ENCODE data around the gene DSC2. TPM values are rescaled to one million over a fixed set of nuclear protein-coding genes. Genes with fewer than 3 reads are reported as not detected.
"Not testable (repeated sequence)": the region's sequence is repeated elsewhere in the genome, so short reads cannot be mapped to it uniquely, and the experiment has no call there.

Gene DSC2
- total RNA-seq, 1 donor from 2014 or later = not detected

GRCh38 chr18:31044926-31045325 is 57.3 kb downstream of the DSC2 start:
- Mint-ChIP-seq H3K9me3 (peaks cover 8% of the 10 kb centered on the region), H3K27me3 (peaks cover 36% of the 10 kb centered on the region), H3K4me3 (no peak overlapping the region), H3K27ac (no peak overlapping the region), H3K4me1 (no peaks in the 10 kb centered on the region), H3K36me3 (ENCODE audit: low read depth) (peaks cover 3% of the 10 kb centered on the region)
- no peak for DNase-seq
- intact Hi-C loops (cut with micrococcal nuclease) = no loop called here

- H3K4me3 Mint-ChIP-seq = no peak overlapping the region
- H3K27ac Mint-ChIP-seq = no peak overlapping the region
- intact Hi-C loops (cut with micrococcal nuclease) = no loop called here
- peaks cover 3% of the 10 kb centered on the region for H3K36me3 Mint-ChIP-seq (ENCODE audit: low read depth)
- peaks cover 36% of the 10 kb centered on the region for H3K27me3 Mint-ChIP-seq
- H3K9me3 Mint-ChIP-seq = peaks cover 8% of the 10 kb centered on the region
- H3K4me1 Mint-ChIP-seq = no peaks in the 10 kb centered on the region
- no peak for DNase-seq
Observed at GRCh38 chr18:31043709-31044108, 58.5 kb downstream of the DSC2 start.

GRCh38 chr18:31042406-31043181 is 59.6 kb downstream of the DSC2 start, which contains the start of gene DSC3:
Gene DSC3, minus strand, starts transcription at chr18:31042742. Its CDS starts 82 bp downstream, at chr18:31042660.
- Mint-ChIP-seq H3K27me3 (peaks cover 36% of the 10 kb centered on the region), H3K27ac (peak within 1 kb of the TSS; percentile 65), H3K4me1 (no peaks in the 10 kb centered on the region), H3K36me3 (ENCODE audit: low read depth) (peaks cover 3% of the 10 kb centered on the region), H3K9me3 (peaks cover 8% of the 10 kb centered on the region), H3K4me3 (no peak within 1 kb of the TSS)
- no peak for DNase-seq
- intact Hi-C loops (cut with micrococcal nuclease) = no loop called here

GRCh38 chr18:31042084-31042405 is 60.2 kb downstream of the DSC2 start:
- Mint-ChIP-seq H3K4me3 (no peak overlapping the region), H3K36me3 (ENCODE audit: low read depth) (peaks cover 3% of the 10 kb centered on the region), H3K27me3 (peaks cover 36% of the 10 kb centered on the region), H3K4me1 (no peaks in the 10 kb centered on the region), H3K9me3 (peaks cover 8% of the 10 kb centered on the region), H3K27ac (peak overlapping the region; percentile 65)
- intact Hi-C loops (cut with micrococcal nuclease) = no loop called here
- no peak for DNase-seq

- peaks cover 8% of the 10 kb centered on the region for H3K9me3 Mint-ChIP-seq
- H3K4me1 Mint-ChIP-seq = no peaks in the 10 kb centered on the region
- H3K4me3 Mint-ChIP-seq = no peak overlapping the region
- H3K27me3 Mint-ChIP-seq = peaks cover 36% of the 10 kb centered on the region
- intact Hi-C loops (cut with micrococcal nuclease) = no loop called here
- H3K36me3 Mint-ChIP-seq (ENCODE audit: low read depth) = peaks cover 3% of the 10 kb centered on the region
- DNase-seq = no peak
- H3K27ac Mint-ChIP-seq = peak overlapping the region; percentile 65
Observed at GRCh38 chr18:31041271-31042083, 60.7 kb downstream of the DSC2 start.

- H3K4me3 Mint-ChIP-seq = no peak overlapping the region
- H3K4me1 Mint-ChIP-seq = no peaks in the 10 kb centered on the region
- peaks cover 8% of the 10 kb centered on the region for H3K9me3 Mint-ChIP-seq
- intact Hi-C loops (cut with micrococcal nuclease) = no loop called here
- H3K27ac Mint-ChIP-seq = no peak overlapping the region
- DNase-seq = no peak
- H3K27me3 Mint-ChIP-seq = peaks cover 36% of the 10 kb centered on the region
- peaks cover 3% of the 10 kb centered on the region for H3K36me3 Mint-ChIP-seq (ENCODE audit: low read depth)
Observed at GRCh38 chr18:31040686-31041270, 61.4 kb downstream of the DSC2 start.

- intact Hi-C loops (cut with micrococcal nuclease) = no loop called here
- Mint-ChIP-seq H3K4me3 (no peak overlapping the region), H3K4me1 (no peaks in the 10 kb centered on the region), H3K9me3 (peaks cover 8% of the 10 kb centered on the region), H3K27me3 (peaks cover 36% of the 10 kb centered on the region), H3K27ac (no peak overlapping the region), H3K36me3 (ENCODE audit: low read depth) (peaks cover 3% of the 10 kb centered on the region)
- no peak for DNase-seq
Observed at GRCh38 chr18:31039426-31039825, 62.8 kb downstream of the DSC2 start.

- H3K9me3 Mint-ChIP-seq; H3K4me3 Mint-ChIP-seq; H3K36me3 Mint-ChIP-seq (ENCODE audit: low read depth); DNase-seq; H3K4me1 Mint-ChIP-seq; intact Hi-C loops (cut with micrococcal nuclease); H3K27ac Mint-ChIP-seq: not testable (repeated sequence)
- peaks cover 22% of the 10 kb centered on the region for H3K27me3 Mint-ChIP-seq
Observed at GRCh38 chr18:31037686-31038085, 64.5 kb downstream of the DSC2 start.

- H3K36me3 Mint-ChIP-seq (ENCODE audit: low read depth) = no peaks in the 10 kb centered on the region
- DNase-seq = no peak
- no peaks in the 10 kb centered on the region for H3K4me1 Mint-ChIP-seq
- H3K4me3 Mint-ChIP-seq = no peak overlapping the region
- intact Hi-C loops (cut with micrococcal nuclease) = no loop called here
- no peaks in the 10 kb centered on the region for H3K9me3 Mint-ChIP-seq
- no peak overlapping the region for H3K27ac Mint-ChIP-seq
- H3K27me3 Mint-ChIP-seq = no peaks in the 10 kb centered on the region
Observed at GRCh38 chr18:31034541-31034940, 67.7 kb downstream of the DSC2 start.

GRCh38 chr18:31030574-31031278 is 71.5 kb downstream of the DSC2 start:
- H3K9me3 Mint-ChIP-seq = no peaks in the 10 kb centered on the region
- H3K27ac Mint-ChIP-seq = no peak overlapping the region
- intact Hi-C loops (cut with micrococcal nuclease) = no loop called here
- no peak for DNase-seq
- no peaks in the 10 kb centered on the region for H3K27me3 Mint-ChIP-seq
- H3K4me3 Mint-ChIP-seq = no peak overlapping the region
- no peaks in the 10 kb centered on the region for H3K4me1 Mint-ChIP-seq
- H3K36me3 Mint-ChIP-seq (ENCODE audit: low read depth) = no peaks in the 10 kb centered on the region

- intact Hi-C loops (cut with micrococcal nuclease) = no loop called here
- Mint-ChIP-seq H3K36me3 (ENCODE audit: low read depth) (no peaks in the 10 kb centered on the region), H3K27me3 (no peaks in the 10 kb centered on the region), H3K4me3 (no peak overlapping the region), H3K27ac (no peak overlapping the region), H3K9me3 (no peaks in the 10 kb centered on the region), H3K4me1 (no peaks in the 10 kb centered on the region)
- no peak for DNase-seq
Observed at GRCh38 chr18:31015715-31016434, 86.3 kb downstream of the DSC2 start.

- H3K4me1 Mint-ChIP-seq; H3K9me3 Mint-ChIP-seq; H3K27ac Mint-ChIP-seq; intact Hi-C loops (cut with micrococcal nuclease); H3K27me3 Mint-ChIP-seq; DNase-seq; H3K36me3 Mint-ChIP-seq (ENCODE audit: low read depth); H3K4me3 Mint-ChIP-seq: not testable (repeated sequence)
Observed at GRCh38 chr18:31011455-31011854, 90.8 kb downstream of the DSC2 start.

GRCh38 chr18:31010601-31011000 is 91.6 kb downstream of the DSC2 start:
- no peaks in the 10 kb centered on the region for H3K9me3 Mint-ChIP-seq
- no peaks in the 10 kb centered on the region for H3K36me3 Mint-ChIP-seq (ENCODE audit: low read depth)
- no peaks in the 10 kb centered on the region for H3K27me3 Mint-ChIP-seq
- DNase-seq = no peak
- H3K4me1 Mint-ChIP-seq = no peaks in the 10 kb centered on the region
- intact Hi-C loops (cut with micrococcal nuclease) = no loop called here
- H3K4me3 Mint-ChIP-seq = no peak overlapping the region
- H3K27ac Mint-ChIP-seq = no peak overlapping the region
